Measurements from ENCODE around the gene OSBP.
A peak's percentile ranks its signal among the peaks of the same experiment; 100 is the strongest.
"Not testable (repeated sequence)": the region's sequence is repeated elsewhere in the genome, so short reads cannot be mapped to it uniquely, and the experiment has no call there.

Gene OSBP

DNA sequence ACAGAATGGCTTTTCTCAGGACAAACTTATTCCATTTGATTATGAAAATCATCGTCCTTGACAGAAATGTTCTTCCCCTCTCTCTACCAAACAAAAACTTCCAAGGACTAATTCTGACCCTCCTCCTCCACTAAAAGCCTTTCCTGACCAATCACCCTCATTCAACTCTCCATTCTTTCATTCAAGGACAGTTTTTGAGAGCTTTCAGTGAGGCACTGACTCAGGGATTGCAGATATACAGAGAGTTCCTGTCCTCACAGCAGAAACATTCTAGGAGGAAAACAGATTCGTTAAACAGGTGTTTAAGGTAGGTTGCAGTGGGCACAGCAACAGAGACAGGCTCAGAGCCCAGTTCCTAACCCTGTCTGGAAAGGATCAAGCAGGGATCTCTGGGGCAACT lies 62.7 kb downstream of the OSBP start:
- no peak for DNase-seq

- DNase-seq: peak; percentile 44 to 67
Measured at GRCh38 chr11:59551659-59552521, 63.7 kb downstream of the OSBP start.

DNA sequence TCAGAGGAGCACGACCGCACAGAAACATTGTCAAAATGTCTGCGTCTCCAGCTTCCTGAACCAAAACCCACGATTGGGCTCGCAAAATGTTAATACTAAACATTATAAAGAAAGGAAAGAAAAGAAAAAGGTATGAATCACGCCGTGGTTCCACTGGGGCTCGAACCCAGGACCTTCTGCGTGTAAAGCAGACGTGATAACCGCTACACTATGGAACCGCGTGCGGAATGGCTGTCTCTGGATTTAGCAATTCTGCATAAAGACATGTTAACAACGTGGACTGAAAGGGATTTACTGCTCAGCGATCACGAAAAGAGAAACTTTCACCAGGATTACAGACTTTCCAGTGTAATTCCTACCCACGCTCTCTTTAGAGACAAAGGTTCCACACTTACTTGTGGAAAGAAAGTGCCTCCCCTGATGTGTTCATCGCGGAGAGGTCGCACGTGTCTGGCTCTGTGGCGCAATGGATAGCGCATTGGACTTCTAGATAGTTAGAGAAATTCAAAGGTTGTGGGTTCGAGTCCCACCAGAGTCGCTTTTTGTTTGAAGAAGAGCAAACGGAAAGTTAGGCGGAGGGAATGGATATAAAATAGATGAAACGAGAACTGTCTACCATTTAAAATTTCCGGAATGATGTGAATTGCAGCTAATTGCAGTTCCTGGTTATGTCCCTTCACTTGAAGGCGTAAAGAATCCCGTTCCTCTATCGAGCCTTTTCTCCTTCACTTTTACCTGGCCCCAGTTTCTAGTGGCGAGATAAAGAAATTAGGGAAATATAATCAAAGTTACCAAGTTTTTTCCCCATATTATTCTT lies 64.5 kb downstream of the OSBP start:
- peak; percentile 92 to 93 for DNase-seq

DNA sequence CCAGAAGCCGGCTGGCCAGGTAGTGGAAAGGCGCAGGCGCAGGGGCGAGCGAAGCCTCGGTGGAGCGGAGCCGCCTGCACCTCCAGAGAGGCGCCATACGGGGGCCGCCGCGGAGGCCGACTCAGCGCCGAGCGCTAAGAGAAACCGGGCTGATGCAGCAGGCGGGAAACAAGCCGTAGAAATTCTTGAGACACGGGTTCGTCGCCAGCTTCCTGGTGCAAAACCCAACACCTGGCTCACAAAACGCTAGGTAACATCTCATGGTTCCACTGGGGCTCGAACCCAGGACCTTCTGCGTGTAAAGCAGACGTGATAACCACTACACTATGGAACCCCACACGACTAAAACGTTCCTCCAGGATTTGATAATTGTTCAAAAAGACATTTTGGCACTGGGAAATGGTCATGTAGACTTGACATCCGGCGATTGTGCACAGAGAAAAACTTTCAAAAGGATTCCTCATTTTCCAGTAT lies 65.2 kb downstream of the OSBP start:
- DNase-seq: peak; percentile 93 to 97

GRCh38 chr11:59548309-59548656 lies 67.3 kb downstream of the OSBP start:
- DNase-seq: no peak

DNA sequence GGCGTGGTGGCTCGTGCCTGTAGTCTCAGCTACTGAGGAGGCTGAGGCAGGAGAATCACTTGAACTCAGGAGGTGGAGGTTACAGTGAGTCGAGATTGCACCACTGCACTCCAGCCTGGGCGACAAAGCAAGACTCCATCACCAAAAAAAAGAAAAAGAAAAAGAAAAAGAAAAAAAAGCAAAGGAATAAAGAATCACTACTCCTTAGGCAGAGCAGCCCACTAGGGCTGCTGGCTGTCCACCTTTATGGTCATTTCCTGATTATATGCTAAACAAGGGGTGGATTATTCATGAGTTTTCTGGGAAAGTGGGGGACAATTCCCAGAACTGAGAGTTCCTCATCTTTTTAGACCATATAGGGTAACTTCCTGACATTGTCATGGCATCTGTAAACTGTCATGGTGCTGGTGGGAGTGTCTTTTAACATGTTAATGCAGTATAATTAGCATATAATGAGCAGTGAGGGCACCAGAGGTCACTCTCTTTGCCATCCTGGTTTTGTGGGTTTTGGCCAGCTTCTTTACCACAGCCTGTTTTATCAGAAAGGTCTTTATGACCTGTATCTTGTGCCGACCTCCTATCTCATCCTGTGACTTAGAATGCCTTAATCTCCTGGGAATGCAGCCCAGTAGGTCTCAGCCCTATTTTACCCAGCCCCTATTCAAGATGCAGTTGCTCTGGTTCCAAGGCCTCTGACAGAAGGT lies 67.8 kb downstream of the OSBP start:
- not testable (repeated sequence) for DNase-seq

DNA sequence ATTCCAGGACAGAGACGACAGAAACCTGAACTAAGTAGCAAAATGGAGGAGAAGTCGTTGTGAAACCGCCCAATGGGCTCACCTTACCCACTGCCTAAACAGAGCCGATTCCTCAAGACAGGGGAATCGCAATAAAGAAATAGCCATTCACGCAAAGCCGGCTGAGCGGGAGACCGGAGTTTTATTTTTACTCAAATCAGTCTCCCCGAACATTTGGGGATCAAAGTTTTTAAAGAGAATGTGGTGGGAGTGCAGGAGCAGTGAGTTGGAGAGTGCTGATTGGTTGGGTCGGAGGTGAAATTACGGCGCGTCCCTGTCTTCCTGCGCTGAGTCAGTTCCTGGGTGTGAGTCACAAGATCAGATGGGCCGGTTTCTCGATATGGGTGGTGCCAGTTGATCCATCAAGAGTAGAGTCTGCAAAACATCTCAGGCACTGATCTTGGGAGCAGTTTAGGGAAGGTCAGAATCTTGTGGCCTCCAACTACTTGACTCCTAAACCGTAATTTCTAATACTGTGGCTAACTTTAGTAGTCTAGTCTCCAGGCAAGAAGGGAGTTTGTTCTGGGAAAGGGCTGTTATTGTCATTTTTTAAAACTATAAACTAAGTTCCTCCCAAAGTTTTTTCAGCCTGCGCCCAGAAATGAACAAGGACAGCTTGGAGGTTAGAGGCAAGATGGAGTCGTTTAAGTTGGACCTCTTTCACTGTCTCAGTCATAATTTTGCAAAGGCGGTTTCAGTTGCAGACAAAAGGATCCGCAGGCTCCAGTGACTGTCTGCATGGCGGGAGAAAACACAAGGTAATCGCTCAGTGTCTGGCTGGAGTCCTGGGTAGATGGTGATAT lies 70.2 kb downstream of the OSBP start:
- no peak for DNase-seq

- no peak for DNase-seq
Measured at GRCh38 chr11:59544869-59545178, 70.8 kb downstream of the OSBP start.

- not testable (repeated sequence) for DNase-seq
Measured at GRCh38 chr11:59543713-59544112, 71.9 kb downstream of the OSBP start.

DNA sequence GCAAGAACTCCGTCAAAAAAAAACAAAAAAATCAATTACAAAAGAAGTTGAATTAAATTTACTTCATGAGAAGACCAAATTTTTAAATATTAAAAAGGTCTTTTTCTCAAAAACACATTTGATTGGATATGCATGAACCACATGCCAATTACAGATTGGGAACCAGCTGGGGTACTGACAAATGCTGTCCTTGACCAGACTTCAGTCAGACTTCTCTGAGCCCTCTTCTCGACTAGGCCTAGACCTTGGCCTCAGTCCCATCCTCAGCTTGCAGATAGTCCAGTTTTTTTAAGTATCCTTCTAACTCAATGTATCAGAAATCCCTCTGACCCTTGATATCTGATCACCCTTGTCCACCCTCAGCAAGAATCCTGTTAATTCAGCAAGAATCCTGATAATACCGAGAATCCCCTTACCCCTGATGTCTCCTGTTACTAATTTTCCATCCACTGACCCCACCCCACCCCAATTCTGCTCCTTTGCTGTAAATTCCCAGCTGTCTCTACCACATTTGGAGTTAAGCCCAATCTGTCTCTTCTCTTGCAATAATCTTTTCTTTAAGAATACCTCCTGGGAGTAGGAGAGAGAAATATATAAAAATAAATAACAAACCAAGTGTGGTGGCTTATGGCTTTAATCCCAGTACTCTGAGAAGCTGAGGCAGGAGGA lies 73.3 kb downstream of the OSBP start:
- peak; percentile 30 to 61 for DNase-seq

GRCh38 chr11:59534676-59535075 lies 80.9 kb downstream of the OSBP start:
- DNase-seq: no peak

DNA sequence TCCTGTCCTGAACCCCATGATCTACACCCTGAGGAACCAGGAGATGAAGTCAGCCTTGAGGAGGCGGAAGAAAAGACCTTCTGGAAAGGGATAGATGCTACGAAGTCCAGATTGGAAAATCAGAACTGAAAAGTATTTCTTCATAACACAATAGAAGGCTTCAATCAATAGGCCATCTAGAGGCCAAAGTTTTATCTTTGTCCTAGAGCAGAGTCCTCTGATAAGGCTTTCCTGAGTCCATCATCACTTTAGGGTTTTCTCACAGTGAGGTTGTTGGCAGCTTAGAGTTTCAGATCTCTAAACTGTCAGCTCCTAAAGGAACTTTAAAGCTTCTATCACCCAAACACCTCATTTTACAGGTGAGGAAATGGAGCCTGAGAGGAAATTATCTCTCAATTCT lies 83.0 kb downstream of the OSBP start:
- no peak for DNase-seq

DNA sequence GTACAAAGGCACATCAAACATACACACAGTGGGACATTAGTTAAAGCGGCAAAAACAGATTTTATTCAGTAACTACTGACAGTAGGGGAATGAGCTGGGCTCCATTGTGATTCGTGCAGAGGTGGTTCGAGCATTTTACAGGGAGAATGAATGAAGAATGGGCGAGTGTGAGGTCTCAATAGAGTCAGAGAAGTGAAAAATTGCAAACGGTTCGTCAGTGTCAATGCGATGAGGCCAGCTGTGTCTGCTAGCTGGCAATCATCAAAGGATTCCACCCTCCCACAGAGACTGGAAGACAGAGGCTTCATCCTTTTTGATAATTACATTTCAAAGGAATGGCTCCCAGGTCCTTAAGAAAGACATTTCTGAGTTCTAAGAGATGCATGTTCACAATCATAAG lies 86.9 kb downstream of the OSBP start:
- DNase-seq: no peak
